Suprapubic skin (tissue), 4 donors: ENCODE results near the gene PCBP4. TPM values are rescaled to one million over a fixed set of nuclear protein-coding genes. Genes with fewer than 3 reads are reported as not detected.

ENCODE experiments used
- DNase-seq, 2 donors: peaks; one replicate each; pipeline ENCODE4 v3.0.0-alpha.2; 2019; ENCODE audit warnings: low spot score in 2 of 2
- H3K27ac ChIP-seq: fragments of 200-600 bp; sonication (generic); one replicate; pipeline ENCODE4 v1.5.1; 2019
- H3K27me3 ChIP-seq: fragments of 200-600 bp; sonication (generic); one replicate; pipeline ENCODE4 v1.5.1; 2019
- H3K36me3 ChIP-seq: fragments of 200-600 bp; sonication (generic); one replicate; pipeline ENCODE4 v1.5.1; 2019
- H3K4me1 ChIP-seq: fragments of 200-600 bp; sonication (generic); one replicate; pipeline ENCODE4 v1.5.1; 2019
- H3K4me3 ChIP-seq: fragments of 200-600 bp; sonication (generic); one replicate; pipeline ENCODE4 v1.5.1; 2019; ENCODE audit warnings: mild to moderate bottlenecking
- H3K9me3 ChIP-seq: fragments of 200-600 bp; sonication (generic); one replicate; pipeline ENCODE4 v1.5.1; 2019
- EP300 ChIP-seq: sonication (generic); formaldehyde crosslinking; IDR thresholded peaks from one replicate; pipeline ENCODE4 v1.6.1; 2017; ENCODE audit warnings: antibody characterized with exemption
- POLR2A ChIP-seq, 2 donors: fragments of 450-650 bp; IDR thresholded peaks; one replicate each; pipeline ENCODE4 v1.6.1; 2017; ENCODE audit warnings: antibody characterized with exemption in 2 of 2, mild to moderate bottlenecking in 2 of 2, moderate library complexity in 2 of 2
- POLR2AphosphoS5 ChIP-seq, 3 donors: sonication (generic); formaldehyde crosslinking; IDR thresholded peaks; one replicate each; pipeline ENCODE4 v1.6.1; 2017; ENCODE audit warnings: antibody characterized with exemption in 3 of 3
- WGBS: methylation state at CpG from one replicate; pipeline ENCODE4 v1.1.5; 2018; 5-methylcytosine and 5-hydroxymethylcytosine counted together
- total RNA-seq, 4 donors: library from RNA; depleted of rRNA; stranded (reverse); fragments of >200 nt; gene quantifications; one replicate each; pipeline ENCODE4 v1.1.0, GENCODE V29; 2016
- TF ChIP-seq, protein P1 (sequence below), 2 donors: fragments of 200-600 bp in 1 of 2; fragments of 450-650 bp in 1 of 2; sonication (generic) in 1 of 2; IDR thresholded peaks; one replicate each; pipeline ENCODE4 v1.5.1; 2016 to 2019; ENCODE audit warnings: antibody characterized with exemption in 2 of 2, mild to moderate bottlenecking in 1 of 2, moderate library complexity in 1 of 2

The PCBP4 gene
- total RNA-seq: 10 to 100 TPM; 24.6 to 32.1 (median 28.6) TPM

DNA sequence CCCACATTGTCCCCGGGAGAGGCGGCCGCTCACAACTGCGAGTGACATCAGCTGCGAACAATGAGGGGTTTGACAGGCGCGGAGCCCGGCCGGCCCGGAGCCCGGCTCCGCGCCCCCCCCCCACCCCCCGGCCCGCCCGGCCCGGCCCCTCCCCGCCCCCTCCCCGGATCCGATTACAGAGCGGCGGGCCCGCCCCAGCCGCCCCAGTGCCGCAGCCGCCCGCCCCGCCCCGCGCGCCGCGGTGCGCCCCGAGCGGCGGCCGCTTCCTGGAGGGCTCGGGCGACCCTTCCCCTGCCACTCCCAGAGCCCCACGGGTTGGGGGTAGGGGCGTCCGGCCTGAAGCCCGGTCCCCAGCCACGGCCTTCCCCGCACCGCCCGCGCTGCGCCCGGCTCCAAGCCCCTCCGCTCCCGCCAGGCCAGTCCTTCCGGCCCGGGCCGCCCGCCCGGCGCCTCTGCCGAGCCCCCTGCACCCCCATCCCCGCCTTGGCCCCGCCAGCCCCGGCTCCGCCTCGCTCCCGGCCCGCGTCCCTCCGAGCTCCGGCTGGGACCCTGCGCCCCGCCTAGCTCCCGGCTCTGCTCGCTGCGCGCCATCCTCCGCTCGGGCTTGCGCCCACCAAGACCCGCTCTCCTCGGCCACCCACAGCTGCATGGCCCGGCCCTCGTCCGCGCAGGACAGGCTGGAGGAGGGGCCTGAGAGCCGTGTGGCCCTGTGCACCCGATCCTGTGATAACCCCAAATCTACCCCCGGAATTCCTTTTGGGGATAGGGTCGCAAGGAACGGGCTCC, at the start of gene PCBP4:
PCBP4 (minus strand) TSS at position 71 of the 786 bp plus-strand sequence. CDS start 6,214 bp downstream, outside the sequence.
- Histone ChIP-seq H3K4me1 (peaks cover 55% of the 10 kb centered on the region), H3K4me3 (peak within 1 kb of the TSS; percentile 91), H3K9me3 (no peaks in the 10 kb centered on the region), H3K27ac (peak within 1 kb of the TSS; percentile 92), H3K27me3 (no peaks in the 10 kb centered on the region), H3K36me3 (no peaks in the 10 kb centered on the region)
- no peak for TF ChIP-seq EP300
- TF ChIP-seq POLR2A (IDR thresholded peaks at IDR 0.05): peak in 1 of 2 donors; percentile 42
- DNase-seq: no peak
- 1% methylated on average over 19 of the region's 90 CpGs for WGBS

DNA sequence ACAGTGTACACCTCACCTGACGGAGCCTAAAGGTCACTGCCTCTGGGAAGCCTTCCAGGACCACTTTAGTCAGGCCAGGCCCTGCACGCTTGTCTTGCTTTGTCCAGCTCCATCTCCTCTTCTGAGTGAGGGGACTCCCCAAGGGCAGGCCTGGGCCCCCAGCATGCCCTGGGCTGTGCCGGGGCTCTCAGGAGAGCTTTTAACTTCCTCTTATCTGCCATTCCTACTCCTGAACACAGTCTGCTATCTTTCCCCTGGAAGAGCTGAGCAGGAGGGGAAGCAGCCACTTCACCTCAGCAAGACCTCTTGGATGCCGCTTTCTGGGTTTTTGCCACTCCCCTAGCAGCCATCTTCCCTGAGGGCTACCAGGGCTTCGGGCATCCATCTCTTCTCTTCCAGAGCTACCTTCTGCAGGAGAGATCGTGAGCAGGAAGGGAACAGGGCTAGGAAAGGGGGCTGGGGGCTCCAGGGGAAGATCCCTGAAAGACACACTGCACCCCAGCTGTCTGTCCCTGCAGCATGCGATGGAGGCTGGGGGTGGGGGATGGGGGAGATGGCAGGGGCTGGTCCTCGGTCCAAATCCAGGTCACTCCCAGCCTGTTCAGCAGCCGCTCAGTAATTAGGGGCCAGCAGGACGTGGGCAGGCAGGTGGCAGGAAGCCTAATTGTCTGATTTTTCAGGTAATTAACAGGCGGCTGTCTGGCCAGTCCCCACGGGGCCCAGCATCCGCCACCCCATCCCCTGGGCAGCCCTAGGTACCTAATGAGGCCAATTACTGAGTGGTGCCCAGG, 48.4 kb upstream of the PCBP4 start:
- H3K27me3 ChIP-seq: no peaks in the 10 kb centered on the region
- H3K4me3 ChIP-seq: no peak overlapping the region
- 84% methylated on average over 8 of the region's 13 CpGs for WGBS
- H3K4me1 ChIP-seq: no peaks in the 10 kb centered on the region
- TF ChIP-seq, protein P1, sequence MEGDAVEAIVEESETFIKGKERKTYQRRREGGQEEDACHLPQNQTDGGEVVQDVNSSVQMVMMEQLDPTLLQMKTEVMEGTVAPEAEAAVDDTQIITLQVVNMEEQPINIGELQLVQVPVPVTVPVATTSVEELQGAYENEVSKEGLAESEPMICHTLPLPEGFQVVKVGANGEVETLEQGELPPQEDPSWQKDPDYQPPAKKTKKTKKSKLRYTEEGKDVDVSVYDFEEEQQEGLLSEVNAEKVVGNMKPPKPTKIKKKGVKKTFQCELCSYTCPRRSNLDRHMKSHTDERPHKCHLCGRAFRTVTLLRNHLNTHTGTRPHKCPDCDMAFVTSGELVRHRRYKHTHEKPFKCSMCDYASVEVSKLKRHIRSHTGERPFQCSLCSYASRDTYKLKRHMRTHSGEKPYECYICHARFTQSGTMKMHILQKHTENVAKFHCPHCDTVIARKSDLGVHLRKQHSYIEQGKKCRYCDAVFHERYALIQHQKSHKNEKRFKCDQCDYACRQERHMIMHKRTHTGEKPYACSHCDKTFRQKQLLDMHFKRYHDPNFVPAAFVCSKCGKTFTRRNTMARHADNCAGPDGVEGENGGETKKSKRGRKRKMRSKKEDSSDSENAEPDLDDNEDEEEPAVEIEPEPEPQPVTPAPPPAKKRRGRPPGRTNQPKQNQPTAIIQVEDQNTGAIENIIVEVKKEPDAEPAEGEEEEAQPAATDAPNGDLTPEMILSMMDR (IDR thresholded peaks at IDR 0.05): no peak
- TF ChIP-seq EP300: no peak
- TF ChIP-seq POLR2A (IDR thresholded peaks at IDR 0.05): no peak
- TF ChIP-seq POLR2AphosphoS5 (IDR thresholded peaks at IDR 0.05): no peak
- no peak for DNase-seq
- H3K9me3 ChIP-seq: no peaks in the 10 kb centered on the region
- no peak overlapping the region for H3K27ac ChIP-seq
- no peaks in the 10 kb centered on the region for H3K36me3 ChIP-seq

DNA sequence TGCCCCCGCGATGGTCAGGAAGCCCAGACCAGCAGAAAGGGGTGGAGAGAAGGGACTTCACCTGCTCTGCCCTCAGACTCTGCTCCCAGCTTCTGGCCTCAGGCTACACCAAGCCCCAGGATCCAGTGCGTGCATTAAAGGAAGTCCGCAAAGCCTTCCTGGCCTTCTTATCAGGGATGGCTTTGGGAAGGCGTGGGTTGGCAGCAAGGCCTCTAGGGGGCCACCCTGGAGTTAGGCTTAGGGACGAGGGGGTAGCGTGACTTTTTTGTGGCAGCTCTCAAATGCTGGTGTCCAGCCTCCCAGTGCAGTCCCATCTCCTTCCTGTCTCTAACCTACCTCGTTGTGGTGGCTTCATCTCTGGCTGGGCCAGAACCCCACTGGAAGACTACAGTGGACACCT, 47.4 kb upstream of the PCBP4 start:
- no peaks in the 10 kb centered on the region for H3K36me3 ChIP-seq
- no peak overlapping the region for H3K4me3 ChIP-seq
- no peaks in the 10 kb centered on the region for H3K27me3 ChIP-seq
- H3K9me3 ChIP-seq: no peaks in the 10 kb centered on the region
- WGBS: 85% methylated on average over 6 of the region's 8 CpGs
- H3K27ac ChIP-seq: no peak overlapping the region
- no peaks in the 10 kb centered on the region for H3K4me1 ChIP-seq
- no peak for DNase-seq
- TF ChIP-seq, protein P1 (IDR thresholded peaks at IDR 0.05): no peak
- TF ChIP-seq EP300 (no peak), POLR2A (IDR thresholded peaks at IDR 0.05) (no peak), POLR2AphosphoS5 (IDR thresholded peaks at IDR 0.05) (no peak)

DNA sequence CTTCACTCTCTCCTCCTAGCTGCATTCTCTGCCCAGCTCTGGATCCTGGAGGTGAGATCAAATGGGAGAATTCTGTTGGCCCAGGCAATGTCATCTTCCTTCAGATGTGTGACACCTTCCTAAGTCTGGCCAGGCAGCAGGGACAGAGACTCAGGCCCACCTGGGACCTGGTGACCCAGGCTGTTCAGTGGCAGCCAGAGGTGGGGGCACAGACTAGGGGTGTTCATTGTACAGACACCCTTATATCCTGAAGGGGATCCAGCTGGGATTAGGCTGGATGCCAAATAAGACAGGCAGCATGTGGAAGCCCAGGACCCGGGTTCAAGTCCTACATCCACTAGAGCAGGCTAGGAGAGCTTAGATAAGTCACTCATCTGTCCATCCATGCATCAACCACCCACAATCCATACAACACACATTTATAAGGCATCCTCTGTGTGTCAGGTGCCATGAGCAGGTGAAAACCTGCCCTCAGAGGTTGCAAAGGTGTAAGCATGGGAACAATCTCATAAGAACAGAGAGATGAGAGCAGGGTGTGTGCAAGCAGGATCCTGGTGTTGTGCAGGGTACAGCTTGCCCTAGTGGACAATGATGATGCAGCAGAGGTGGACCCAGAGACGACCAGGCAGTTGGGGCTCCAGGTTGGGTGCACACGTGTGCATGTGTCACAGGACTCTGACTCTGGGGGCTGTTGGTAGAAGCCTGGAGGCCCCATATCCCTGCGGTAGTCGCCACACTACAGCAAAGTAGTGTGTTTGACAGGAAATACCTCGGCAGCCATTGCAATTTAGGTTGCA, 46.7 kb upstream of the PCBP4 start:
- no peak for TF ChIP-seq POLR2A (IDR thresholded peaks at IDR 0.05)
- TF ChIP-seq EP300: no peak
- TF ChIP-seq, protein P1 (IDR thresholded peaks at IDR 0.05): no peak
- no peak for TF ChIP-seq POLR2AphosphoS5 (IDR thresholded peaks at IDR 0.05)
- no peaks in the 10 kb centered on the region for H3K4me1 ChIP-seq
- no peaks in the 10 kb centered on the region for H3K27me3 ChIP-seq
- no peaks in the 10 kb centered on the region for H3K9me3 ChIP-seq
- WGBS: 85% methylated on average over 6 of the region's 6 CpGs
- no peak for DNase-seq
- no peaks in the 10 kb centered on the region for H3K36me3 ChIP-seq
- H3K27ac ChIP-seq: no peak overlapping the region
- no peak overlapping the region for H3K4me3 ChIP-seq

DNA sequence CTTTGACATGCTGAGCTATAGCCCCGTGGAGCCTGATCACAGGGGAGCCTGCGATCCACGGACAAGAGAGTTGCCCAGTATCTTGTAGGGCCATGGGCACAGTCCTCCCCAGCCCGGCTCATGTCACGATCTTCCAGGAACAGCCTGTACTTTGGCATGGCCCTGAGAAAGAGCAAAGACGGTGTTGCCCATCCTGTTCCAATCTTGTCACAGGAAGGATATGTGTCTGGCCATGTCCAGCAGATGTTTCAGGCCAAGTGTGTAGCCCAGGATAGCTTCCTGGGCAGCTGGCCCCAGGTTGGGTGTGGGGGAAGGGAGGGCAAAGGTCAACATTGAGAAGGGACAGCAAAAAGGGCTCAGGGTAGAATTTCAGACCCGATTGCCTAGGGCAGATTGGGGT, 45.4 kb upstream of the PCBP4 start:
- WGBS: 89% methylated on average over 7 of the region's 7 CpGs
- no peaks in the 10 kb centered on the region for H3K4me1 ChIP-seq
- no peaks in the 10 kb centered on the region for H3K36me3 ChIP-seq
- TF ChIP-seq POLR2A (IDR thresholded peaks at IDR 0.05): no peak
- no peak overlapping the region for H3K27ac ChIP-seq
- DNase-seq: no peak
- H3K27me3 ChIP-seq: no peaks in the 10 kb centered on the region
- H3K9me3 ChIP-seq: no peaks in the 10 kb centered on the region
- no peak overlapping the region for H3K4me3 ChIP-seq
